Uterus (tissue), 2 donors: ENCODE measurements around the gene NCAPD2.

Experiments
- POLR2A ChIP-seq, 2 donors: fragments of 450-650 bp; IDR thresholded peaks; one replicate each; pipeline ENCODE4 v1.6.1; 2016; ENCODE audit warnings: antibody characterized with exemption in 2 of 2, mild to moderate bottlenecking in 1 of 2, moderate library complexity in 1 of 2
- TF ChIP-seq, protein P1 (sequence below), 4 experiments: fragments of 200-600 bp in 2 of 4; fragments of 450-650 bp in 2 of 4; sonication (generic) in 2 of 4; IDR thresholded peaks; one replicate each; pipeline ENCODE4 v1.5.1; 2016 to 2019; ENCODE audit warnings: antibody characterized with exemption in 4 of 4, mild to moderate bottlenecking in 2 of 4, moderate library complexity in 1 of 4

DNA sequence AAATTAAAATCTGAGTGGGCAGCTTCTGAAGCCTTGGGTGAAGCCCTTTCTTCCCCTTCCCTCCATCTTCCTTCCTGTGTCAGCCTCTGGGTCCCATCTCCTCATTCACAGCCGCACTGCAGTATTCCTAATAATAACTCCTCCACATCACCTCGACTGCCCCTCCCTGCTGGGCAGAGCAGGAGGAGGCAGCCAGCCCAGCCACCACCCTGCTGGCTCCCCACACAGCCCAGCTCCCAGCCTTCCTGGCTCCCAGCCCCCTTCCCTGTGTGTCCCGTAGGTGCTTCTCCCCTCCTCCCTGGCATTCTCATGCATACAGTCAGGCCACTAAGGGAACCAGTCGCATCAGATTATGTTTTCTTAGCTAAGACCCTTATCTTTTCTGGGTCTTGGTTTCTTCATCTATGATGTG, 58.2 kb downstream of the NCAPD2 start:
- TF ChIP-seq, protein P1, sequence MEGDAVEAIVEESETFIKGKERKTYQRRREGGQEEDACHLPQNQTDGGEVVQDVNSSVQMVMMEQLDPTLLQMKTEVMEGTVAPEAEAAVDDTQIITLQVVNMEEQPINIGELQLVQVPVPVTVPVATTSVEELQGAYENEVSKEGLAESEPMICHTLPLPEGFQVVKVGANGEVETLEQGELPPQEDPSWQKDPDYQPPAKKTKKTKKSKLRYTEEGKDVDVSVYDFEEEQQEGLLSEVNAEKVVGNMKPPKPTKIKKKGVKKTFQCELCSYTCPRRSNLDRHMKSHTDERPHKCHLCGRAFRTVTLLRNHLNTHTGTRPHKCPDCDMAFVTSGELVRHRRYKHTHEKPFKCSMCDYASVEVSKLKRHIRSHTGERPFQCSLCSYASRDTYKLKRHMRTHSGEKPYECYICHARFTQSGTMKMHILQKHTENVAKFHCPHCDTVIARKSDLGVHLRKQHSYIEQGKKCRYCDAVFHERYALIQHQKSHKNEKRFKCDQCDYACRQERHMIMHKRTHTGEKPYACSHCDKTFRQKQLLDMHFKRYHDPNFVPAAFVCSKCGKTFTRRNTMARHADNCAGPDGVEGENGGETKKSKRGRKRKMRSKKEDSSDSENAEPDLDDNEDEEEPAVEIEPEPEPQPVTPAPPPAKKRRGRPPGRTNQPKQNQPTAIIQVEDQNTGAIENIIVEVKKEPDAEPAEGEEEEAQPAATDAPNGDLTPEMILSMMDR (IDR thresholded peaks at IDR 0.05), result no peak
- no peak for TF ChIP-seq POLR2A (IDR thresholded peaks at IDR 0.05)
